DMS 273 (cell line): ENCODE data around the gene MOV10.
"Not testable (repeated sequence)": the region's sequence is repeated elsewhere in the genome, so short reads cannot be mapped to it uniquely, and the experiment has no call there.

Experiments used
- DNase-seq: peaks from one replicate; lab custom pipeline; 2025; ENCODE audit not compliant: unreplicated experiment; lab: John Stamatoyannopoulos, UW

The MOV10 gene

GRCh38 chr1:112713466-112714312 lies 39.2 kb downstream of the MOV10 start:
- peak; percentile 43 for DNase-seq

- DNase-seq, result peak; percentile 65
These were observed 40.1 kb downstream of the MOV10 start for GRCh38 chr1:112714313-112715263.

GRCh38 chr1:112715264-112716053 lies 41.0 kb downstream of the MOV10 start, which contains the start of gene PPM1J:
PPM1J (minus strand) TSS chr1:112715332; CDS start chr1:112715301, 31 bp downstream.
- DNase-seq, result peak; percentile 95

- DNase-seq, result peak; percentile 95
These were observed 41.8 kb downstream of the MOV10 start for GRCh38 chr1:112716133-112716720.

- DNase-seq, result no peak
These were observed 42.9 kb downstream of the MOV10 start for GRCh38 chr1:112717263-112717873.

- peak; percentile 94 for DNase-seq
These were observed 44.4 kb downstream of the MOV10 start for GRCh38 chr1:112718691-112719418.

- DNase-seq, result no peak
These were observed 45.2 kb downstream of the MOV10 start for GRCh38 chr1:112719706-112720105.

- DNase-seq, result no peak
These were observed 46.3 kb downstream of the MOV10 start for GRCh38 chr1:112720800-112721199.

GRCh38 chr1:112721294-112721693 lies 46.8 kb downstream of the MOV10 start:
- not testable (repeated sequence) for DNase-seq

GRCh38 chr1:112721966-112722524 lies 47.6 kb downstream of the MOV10 start:
- DNase-seq, result peak; percentile 35

- DNase-seq, result peak; percentile 83
These were observed 48.4 kb downstream of the MOV10 start for GRCh38 chr1:112722601-112723510.

GRCh38 chr1:112723511-112723839 lies 49.0 kb downstream of the MOV10 start:
- DNase-seq, result no peak

- not testable (repeated sequence) for DNase-seq
These were observed 49.8 kb downstream of the MOV10 start for GRCh38 chr1:112724240-112724639.

- DNase-seq, result no peak
These were observed 53.3 kb downstream of the MOV10 start for GRCh38 chr1:112727716-112728115.

- DNase-seq, result not testable (repeated sequence)
These were observed 54.0 kb downstream of the MOV10 start for GRCh38 chr1:112728306-112728971.

- not testable (repeated sequence) for DNase-seq
These were observed 54.6 kb downstream of the MOV10 start for GRCh38 chr1:112729011-112729410.

GRCh38 chr1:112729909-112730308 lies 55.5 kb downstream of the MOV10 start:
- DNase-seq, result no peak
